ENCODE data around the gene UMAD1. TPM values are rescaled to one million over a fixed set of nuclear protein-coding genes. Genes with fewer than 3 reads are reported as not detected.

Gene UMAD1
- total and polyA plus RNA-seq, 2 of the 13 experiments (the other 11 are each of a cell fraction or from before 2014, with no cell fraction given), result 16.8 to 17.6 TPM

- Histone ChIP-seq H2AFZ (ENCODE audit: low read length) (no peak overlapping the region), H3K4me1 (ENCODE audit: insufficient read depth, low read length) (no peaks in the 10 kb centered on the region), H3K4me2 (ENCODE audit: low read depth, low read length) (no peak overlapping the region), H3K27me3 (ENCODE audit: control insufficient read depth in 1 of 2, insufficient read depth in 2 of 2, low read length in 2 of 2) (no peaks in the 10 kb centered on the region), H3K9ac (ENCODE audit: insufficient read depth, low read depth, low read length) (no peak overlapping the region), H3K9me3 (ENCODE audit: low read length) (no peaks in the 10 kb centered on the region), H3K4me3 (replicated peaks in 1 of 3; ENCODE audit: insufficient read depth in 1 of 3, low read depth in 2 of 3, low read length in 3 of 3) (no peak overlapping the region), H4K20me1 (ENCODE audit: insufficient read depth, low read length) (no peaks in the 10 kb centered on the region), H3K27ac (ENCODE audit: extremely low read length, insufficient read depth, low read length) (no peak overlapping the region), H3K79me2 (ENCODE audit: insufficient read depth, low read length) (peaks cover 4% of the 10 kb centered on the region), H3K36me3 (replicated peaks in 1 of 2; ENCODE audit: control insufficient read depth in 1 of 2, insufficient read depth in 2 of 2, low read length in 2 of 2) (peaks cover 4 to 9% of the 10 kb centered on the region in 2 experiments; a peak in 4 of 5 replicates)
- no peak for FAIRE-seq
- intact Hi-C loops (cut with micrococcal nuclease; ENCODE audit: unreplicated experiment) (loop anchor here (10.0 kb wide), 1 partner anchor 242 kb away; no protein-coding TSS in a partner anchor), in situ Hi-C loops (cut with HindIII; ENCODE audit: extremely low pct_ligation_motif_present, low pct_unique_long_range_greater_than_20kb) (loop anchor here (25.0 kb wide), 1 partner anchor 539 kb away; no protein-coding TSS in a partner anchor)
- ATAC-seq, result no peak
- WGBS (ENCODE audit: low lambda C conversion rate), result 93% methylated on average over 2 of the region's 2 CpGs
- POLR2A ChIA-PET, result no interaction called here
- BruUV-seq (replicated peaks), result no TSS peak
- DNase-seq (ENCODE audit: low spot score), result no peak
- CTCF ChIA-PET (ENCODE audit: low intra/inter-chr PET ratio, low total read pairs), result no interaction called here
- TF ChIP-seq SMAD1 (CRISPR knock-in tag; IDR thresholded peaks at IDR 0.05; ENCODE audit: borderline replicate concordance, low read depth) (no peak), ZNF34 (CRISPR knock-in tag; IDR thresholded peaks at IDR 0.05; ENCODE audit: borderline replicate concordance) (no peak), NFKBIZ (CRISPR knock-in tag; IDR thresholded peaks at IDR 0.05) (no peak), FOXM1 (CRISPR knock-in tag; IDR thresholded peaks at IDR 0.05) (no peak), CBX5 (CRISPR knock-in tag; IDR thresholded peaks at IDR 0.05; ENCODE audit: borderline replicate concordance) (no peak), MIER2 (CRISPR knock-in tag; IDR thresholded peaks at IDR 0.05) (no peak), KLF13 (CRISPR knock-in tag; IDR thresholded peaks at IDR 0.05) (no peak), SAFB2 (CRISPR knock-in tag; IDR thresholded peaks at IDR 0.05; ENCODE audit: borderline replicate concordance, low read depth) (no peak), SALL2 (CRISPR knock-in tag; IDR thresholded peaks at IDR 0.05) (no peak), EHMT2 (IDR thresholded peaks at IDR 0.05; ENCODE audit: borderline replicate concordance, low read depth, low read length) (no peak), TRIM22 (IDR thresholded peaks at IDR 0.05) (no peak), THAP7 (CRISPR knock-in tag; IDR thresholded peaks at IDR 0.05) (no peak), SIX4 (CRISPR knock-in tag; IDR thresholded peaks at IDR 0.05) (no peak), TEAD3 (CRISPR knock-in tag; optimal IDR thresholded peaks at IDR 0.05; ENCODE audit: borderline replicate concordance) (no peak), KAT2B (IDR thresholded peaks at IDR 0.05; ENCODE audit: borderline replicate concordance, low read depth, low read length) (no peak)
- TF ChIP-seq, protein P1, sequence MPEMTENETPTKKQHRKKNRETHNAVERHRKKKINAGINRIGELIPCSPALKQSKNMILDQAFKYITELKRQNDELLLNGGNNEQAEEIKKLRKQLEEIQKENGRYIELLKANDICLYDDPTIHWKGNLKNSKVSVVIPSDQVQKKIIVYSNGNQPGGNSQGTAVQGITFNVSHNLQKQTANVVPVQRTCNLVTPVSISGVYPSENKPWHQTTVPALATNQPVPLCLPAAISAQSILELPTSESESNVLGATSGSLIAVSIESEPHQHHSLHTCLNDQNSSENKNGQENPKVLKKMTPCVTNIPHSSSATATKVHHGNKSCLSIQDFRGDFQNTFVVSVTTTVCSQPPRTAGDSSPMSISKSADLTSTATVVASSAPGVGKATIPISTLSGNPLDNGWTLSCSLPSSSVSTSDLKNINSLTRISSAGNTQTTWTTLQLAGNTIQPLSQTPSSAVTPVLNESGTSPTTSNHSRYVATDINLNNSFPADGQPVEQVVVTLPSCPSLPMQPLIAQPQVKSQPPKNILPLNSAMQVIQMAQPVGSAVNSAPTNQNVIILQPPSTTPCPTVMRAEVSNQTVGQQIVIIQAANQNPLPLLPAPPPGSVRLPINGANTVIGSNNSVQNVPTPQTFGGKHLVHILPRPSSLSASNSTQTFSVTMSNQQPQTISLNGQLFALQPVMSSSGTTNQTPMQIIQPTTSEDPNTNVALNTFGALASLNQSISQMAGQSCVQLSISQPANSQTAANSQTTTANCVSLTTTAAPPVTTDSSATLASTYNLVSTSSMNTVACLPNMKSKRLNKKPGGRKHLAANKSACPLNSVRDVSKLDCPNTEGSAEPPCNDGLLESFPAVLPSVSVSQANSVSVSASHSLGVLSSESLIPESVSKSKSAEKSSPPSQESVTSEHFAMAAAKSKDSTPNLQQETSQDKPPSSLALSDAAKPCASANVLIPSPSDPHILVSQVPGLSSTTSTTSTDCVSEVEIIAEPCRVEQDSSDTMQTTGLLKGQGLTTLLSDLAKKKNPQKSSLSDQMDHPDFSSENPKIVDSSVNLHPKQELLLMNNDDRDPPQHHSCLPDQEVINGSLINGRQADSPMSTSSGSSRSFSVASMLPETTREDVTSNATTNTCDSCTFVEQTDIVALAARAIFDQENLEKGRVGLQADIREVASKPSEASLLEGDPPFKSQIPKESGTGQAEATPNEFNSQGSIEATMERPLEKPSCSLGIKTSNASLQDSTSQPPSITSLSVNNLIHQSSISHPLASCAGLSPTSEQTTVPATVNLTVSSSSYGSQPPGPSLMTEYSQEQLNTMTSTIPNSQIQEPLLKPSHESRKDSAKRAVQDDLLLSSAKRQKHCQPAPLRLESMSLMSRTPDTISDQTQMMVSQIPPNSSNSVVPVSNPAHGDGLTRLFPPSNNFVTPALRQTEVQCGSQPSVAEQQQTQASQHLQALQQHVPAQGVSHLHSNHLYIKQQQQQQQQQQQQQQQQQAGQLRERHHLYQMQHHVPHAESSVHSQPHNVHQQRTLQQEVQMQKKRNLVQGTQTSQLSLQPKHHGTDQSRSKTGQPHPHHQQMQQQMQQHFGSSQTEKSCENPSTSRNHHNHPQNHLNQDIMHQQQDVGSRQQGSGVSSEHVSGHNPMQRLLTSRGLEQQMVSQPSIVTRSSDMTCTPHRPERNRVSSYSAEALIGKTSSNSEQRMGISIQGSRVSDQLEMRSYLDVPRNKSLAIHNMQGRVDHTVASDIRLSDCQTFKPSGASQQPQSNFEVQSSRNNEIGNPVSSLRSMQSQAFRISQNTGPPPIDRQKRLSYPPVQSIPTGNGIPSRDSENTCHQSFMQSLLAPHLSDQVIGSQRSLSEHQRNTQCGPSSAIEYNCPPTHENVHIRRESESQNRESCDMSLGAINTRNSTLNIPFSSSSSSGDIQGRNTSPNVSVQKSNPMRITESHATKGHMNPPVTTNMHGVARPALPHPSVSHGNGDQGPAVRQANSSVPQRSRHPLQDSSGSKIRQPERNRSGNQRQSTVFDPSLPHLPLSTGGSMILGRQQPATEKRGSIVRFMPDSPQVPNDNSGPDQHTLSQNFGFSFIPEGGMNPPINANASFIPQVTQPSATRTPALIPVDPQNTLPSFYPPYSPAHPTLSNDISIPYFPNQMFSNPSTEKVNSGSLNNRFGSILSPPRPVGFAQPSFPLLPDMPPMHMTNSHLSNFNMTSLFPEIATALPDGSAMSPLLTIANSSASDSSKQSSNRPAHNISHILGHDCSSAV (CRISPR knock-in tag; IDR thresholded peaks at IDR 0.05; ENCODE audit: borderline replicate concordance), result no peak
- TF ChIP-seq, protein P2, sequence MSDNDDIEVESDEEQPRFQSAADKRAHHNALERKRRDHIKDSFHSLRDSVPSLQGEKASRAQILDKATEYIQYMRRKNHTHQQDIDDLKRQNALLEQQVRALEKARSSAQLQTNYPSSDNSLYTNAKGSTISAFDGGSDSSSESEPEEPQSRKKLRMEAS (IDR thresholded peaks at IDR 0.05), result no peak
Measured at GRCh38 chr7:7673240-7673550, 32.6 kb downstream of the UMAD1 start.
